ENCODE data around the gene ZNF609.

- TF ChIP-seq EZH2 (IDR thresholded peaks at IDR 0.05; ENCODE audit: borderline replicate concordance, insufficient read depth, low read length, poor library complexity, severe bottlenecking), result no peak
- TF ChIP-seq, protein P1, sequence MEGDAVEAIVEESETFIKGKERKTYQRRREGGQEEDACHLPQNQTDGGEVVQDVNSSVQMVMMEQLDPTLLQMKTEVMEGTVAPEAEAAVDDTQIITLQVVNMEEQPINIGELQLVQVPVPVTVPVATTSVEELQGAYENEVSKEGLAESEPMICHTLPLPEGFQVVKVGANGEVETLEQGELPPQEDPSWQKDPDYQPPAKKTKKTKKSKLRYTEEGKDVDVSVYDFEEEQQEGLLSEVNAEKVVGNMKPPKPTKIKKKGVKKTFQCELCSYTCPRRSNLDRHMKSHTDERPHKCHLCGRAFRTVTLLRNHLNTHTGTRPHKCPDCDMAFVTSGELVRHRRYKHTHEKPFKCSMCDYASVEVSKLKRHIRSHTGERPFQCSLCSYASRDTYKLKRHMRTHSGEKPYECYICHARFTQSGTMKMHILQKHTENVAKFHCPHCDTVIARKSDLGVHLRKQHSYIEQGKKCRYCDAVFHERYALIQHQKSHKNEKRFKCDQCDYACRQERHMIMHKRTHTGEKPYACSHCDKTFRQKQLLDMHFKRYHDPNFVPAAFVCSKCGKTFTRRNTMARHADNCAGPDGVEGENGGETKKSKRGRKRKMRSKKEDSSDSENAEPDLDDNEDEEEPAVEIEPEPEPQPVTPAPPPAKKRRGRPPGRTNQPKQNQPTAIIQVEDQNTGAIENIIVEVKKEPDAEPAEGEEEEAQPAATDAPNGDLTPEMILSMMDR (IDR thresholded peaks at IDR 0.05; ENCODE audit: poor library complexity, severe bottlenecking), result no peak
- TF ChIP-seq EP300 (conservative IDR thresholded peaks at IDR 0.05; ENCODE audit: poor library complexity, severe bottlenecking), result no peak
- no peak for TF ChIP-seq TAF1 (IDR thresholded peaks at IDR 0.05; ENCODE audit: low read depth)
- no peak for TF ChIP-seq MXI1 (conservative IDR thresholded peaks at IDR 0.05; ENCODE audit: poor library complexity, severe bottlenecking)
These were observed 229.6 kb downstream of the ZNF609 start for GRCh38 chr15:64690008-64690407.

Data from neural cell (in vitro differentiated cells).